Mesenchymal stem cell (in vitro differentiated cells and primary cell): ENCODE measurements around the gene RASSF10.

Experiments
- DNase-seq: peaks from one replicate; pipeline ENCODE4 v3.0.0-alpha.2; 2013
- H2AFZ ChIP-seq: one replicate; pipeline ENCODE4 v1.6.1; 2013; ENCODE audit warnings: low read depth, mild to moderate bottlenecking, control low read depth, inconsistent platforms, low read length, moderate library complexity
- H2AK5ac ChIP-seq: 2 replicates; pipeline ENCODE4 v1.6.1; 2013; ENCODE audit warnings: low read length, moderate library complexity, mild to moderate bottlenecking, inconsistent platforms; ENCODE audit not compliant: severe bottlenecking
- H2BK120ac ChIP-seq: one replicate; pipeline ENCODE4 v1.6.1; 2013; ENCODE audit warnings: low read depth, mild to moderate bottlenecking, inconsistent platforms, low read length, moderate library complexity
- H2BK12ac ChIP-seq, 2 experiments: one replicate each; pipeline ENCODE4 v1.6.1; 2013; ENCODE audit warnings: inconsistent platforms in 2 of 2, low read length in 2 of 2, mild to moderate bottlenecking in 2 of 2, moderate library complexity in 2 of 2, control low read depth in 1 of 2
- H2BK15ac ChIP-seq: one replicate; pipeline ENCODE4 v1.6.1; 2013; ENCODE audit warnings: mild to moderate bottlenecking, low read depth, inconsistent platforms; ENCODE audit not compliant: poor library complexity, severe bottlenecking
- H2BK5ac ChIP-seq: 2 replicates; pipeline ENCODE4 v1.6.1; 2013; ENCODE audit warnings: low read depth, mild to moderate bottlenecking, low read length, control low read depth, inconsistent platforms; ENCODE audit not compliant: poor library complexity, severe bottlenecking
- H3K14ac ChIP-seq, 2 experiments: one replicate each; pipeline ENCODE4 v1.6.1; 2013; ENCODE audit warnings: inconsistent platforms in 2 of 2, low read length in 2 of 2, control low read depth in 1 of 2, mild to moderate bottlenecking in 1 of 2, moderate library complexity in 1 of 2
- H3K18ac ChIP-seq, 2 experiments: one replicate each; pipeline ENCODE4 v1.6.1; 2013; ENCODE audit warnings: inconsistent platforms in 2 of 2, low read length in 2 of 2, control low read depth in 1 of 2, low read depth in 1 of 2, mild to moderate bottlenecking in 1 of 2
- H3K23ac ChIP-seq, 2 experiments: one replicate each; pipeline ENCODE4 v1.6.1; 2013; ENCODE audit warnings: inconsistent platforms in 2 of 2, low read length in 2 of 2, mild to moderate bottlenecking in 2 of 2, moderate library complexity in 2 of 2, control low read depth in 1 of 2
- H3K27ac ChIP-seq: 2 replicates; pipeline ENCODE4 v1.5.1; 2013; ENCODE audit warnings: mild to moderate bottlenecking, moderate library complexity, low read length, control low read depth, inconsistent platforms; ENCODE audit not compliant: poor library complexity, severe bottlenecking
- H3K27me3 ChIP-seq, 2 experiments: 2 replicates each; pipeline versions ENCODE4 v1.6.1 to v1.7.0; 2013; ENCODE audit warnings: low read length in 2 of 2, mild to moderate bottlenecking in 2 of 2, moderate library complexity in 2 of 2, control low read depth in 1 of 2, inconsistent platforms in 1 of 2; ENCODE audit not compliant: control insufficient read depth in 1 of 2, insufficient read depth in 1 of 2
- H3K36me3 ChIP-seq, 2 experiments: 2 replicates each; pipeline versions ENCODE4 v1.6.1 to v1.7.0; 2013; ENCODE audit warnings: low read length in 2 of 2, control low read depth in 1 of 2, inconsistent platforms in 1 of 2, low read depth in 1 of 2, mild to moderate bottlenecking in 1 of 2; ENCODE audit not compliant: insufficient read depth in 2 of 2, control insufficient read depth in 1 of 2
- H3K4ac ChIP-seq, 2 experiments: one replicate each; pipeline ENCODE4 v1.6.1; 2013; ENCODE audit warnings: inconsistent platforms in 2 of 2, low read length in 2 of 2, mild to moderate bottlenecking in 2 of 2, moderate library complexity in 2 of 2, control low read depth in 1 of 2, low read depth in 1 of 2
- H3K4me1 ChIP-seq: 2 replicates; pipeline ENCODE4 v1.6.1; 2013; ENCODE audit warnings: low read depth, low read length, control low read depth; ENCODE audit not compliant: control insufficient read depth, insufficient read depth
- H3K4me2 ChIP-seq: 2 replicates; pipeline ENCODE4 v1.6.1; 2013; ENCODE audit warnings: low read length, mild to moderate bottlenecking, inconsistent platforms; ENCODE audit not compliant: poor library complexity, severe bottlenecking
- H3K4me3 ChIP-seq, 2 experiments: 2 replicates each; pipeline versions ENCODE4 v1.5.1 to v1.7.0; 2013; ENCODE audit warnings: low read length in 2 of 2, mild to moderate bottlenecking in 2 of 2, control low read depth in 1 of 2, low read depth in 1 of 2; ENCODE audit not compliant: insufficient read depth in 1 of 2
- H3K79me1 ChIP-seq: replicated peaks from 2 replicates; pipeline ENCODE4 v1.6.1; 2013; ENCODE audit warnings: mild to moderate bottlenecking, control low read depth, low read length, inconsistent platforms; ENCODE audit not compliant: poor library complexity, severe bottlenecking
- H3K9ac ChIP-seq: 2 replicates; pipeline ENCODE4 v1.7.0; 2013; ENCODE audit warnings: mild to moderate bottlenecking, low read length, moderate library complexity
- H3K9me3 ChIP-seq: 2 replicates; pipeline ENCODE4 v1.7.0; 2013; ENCODE audit warnings: mild to moderate bottlenecking, low read length; ENCODE audit not compliant: control insufficient read depth
- H4K8ac ChIP-seq: one replicate; pipeline ENCODE4 v1.6.1; 2013; ENCODE audit warnings: inconsistent platforms, mild to moderate bottlenecking, low read length, moderate library complexity
- H4K91ac ChIP-seq: one replicate; pipeline ENCODE4 v1.6.1; 2013; ENCODE audit warnings: mild to moderate bottlenecking, low read length, inconsistent platforms
- WGBS: methylation state at CpG from one replicate; pipeline ENCODE4 v1.1.7; 2013; ENCODE audit warnings: mixed read lengths; 5-methylcytosine and 5-hydroxymethylcytosine counted together

Gene RASSF10

GRCh38 chr11:13019313-13019712 lies 10.2 kb downstream of the RASSF10 start:
- Histone ChIP-seq H4K91ac (no peak overlapping the region), H3K27ac (no peak overlapping the region), H3K14ac (no peak overlapping the region), H3K4me3 (no peak overlapping the region), H3K36me3 (peaks cover 0 to 3% of the 10 kb centered on the region in 2 experiments), H3K18ac (no peak overlapping the region), H3K4me2 (no peak overlapping the region), H2BK120ac (no peak overlapping the region), H2BK15ac (no peak overlapping the region), H3K9ac (no peak overlapping the region), H2BK5ac (no peak overlapping the region), H2BK12ac (no peak overlapping the region), H2AFZ (no peak overlapping the region), H3K79me1 (no peaks in the 10 kb centered on the region), H3K9me3 (no peaks in the 10 kb centered on the region), H3K23ac (no peak overlapping the region), H3K4me1 (no peaks in the 10 kb centered on the region), H2AK5ac (no peak overlapping the region), H3K27me3 (peaks cover 0 to 46% of the 10 kb centered on the region in 2 experiments), H3K4ac (no peak overlapping the region), H4K8ac (no peak overlapping the region)
- WGBS = 86% methylated on average over 1 of the region's 4 CpGs
- DNase-seq = no peak

GRCh38 chr11:13023423-13023822 lies 14.3 kb downstream of the RASSF10 start:
- Histone ChIP-seq H2BK120ac (no peak overlapping the region), H2BK5ac (no peak overlapping the region), H2BK15ac (no peak overlapping the region), H3K9ac (no peak overlapping the region), H3K4me1 (peaks cover 2% of the 10 kb centered on the region), H3K9me3 (no peaks in the 10 kb centered on the region), H3K36me3 (no peaks in the 10 kb centered on the region), H3K23ac (no peak overlapping the region), H2AK5ac (no peak overlapping the region), H2AFZ (no peak overlapping the region), H3K4me3 (no peak overlapping the region), H3K79me1 (no peaks in the 10 kb centered on the region), H3K27ac (no peak overlapping the region), H3K14ac (no peak overlapping the region), H4K8ac (no peak overlapping the region), H3K4me2 (no peak overlapping the region), H3K27me3 (peaks cover 0 to 35% of the 10 kb centered on the region in 2 experiments), H3K18ac (no peak overlapping the region), H3K4ac (no peak overlapping the region), H2BK12ac (no peak overlapping the region), H4K91ac (no peak overlapping the region)
- DNase-seq = no peak
- 81% methylated on average over 4 of the region's 5 CpGs for WGBS

DNA sequence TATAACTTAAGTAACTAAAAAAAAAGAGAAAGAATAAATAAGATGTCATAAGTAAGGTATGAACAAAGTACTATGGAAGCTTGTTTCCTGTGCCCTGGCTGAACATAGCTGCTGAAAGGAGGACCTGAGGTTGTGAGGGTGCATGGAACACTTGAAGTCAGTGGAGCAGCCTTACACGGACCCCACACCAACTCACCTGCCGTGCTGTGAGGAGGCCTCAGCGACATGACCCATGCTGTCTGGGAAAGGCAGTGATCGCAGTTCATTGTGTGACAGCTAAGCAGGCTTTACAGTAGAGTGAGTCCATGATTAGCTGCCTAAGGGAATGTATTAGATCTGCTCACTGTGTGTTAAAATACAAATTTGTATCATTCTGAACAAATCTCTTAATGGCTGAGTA lies 17.6 kb downstream of the RASSF10 start:
- WGBS = 90% methylated on average over 4 of the region's 4 CpGs
- no peak overlapping the region for H4K91ac ChIP-seq

DNA sequence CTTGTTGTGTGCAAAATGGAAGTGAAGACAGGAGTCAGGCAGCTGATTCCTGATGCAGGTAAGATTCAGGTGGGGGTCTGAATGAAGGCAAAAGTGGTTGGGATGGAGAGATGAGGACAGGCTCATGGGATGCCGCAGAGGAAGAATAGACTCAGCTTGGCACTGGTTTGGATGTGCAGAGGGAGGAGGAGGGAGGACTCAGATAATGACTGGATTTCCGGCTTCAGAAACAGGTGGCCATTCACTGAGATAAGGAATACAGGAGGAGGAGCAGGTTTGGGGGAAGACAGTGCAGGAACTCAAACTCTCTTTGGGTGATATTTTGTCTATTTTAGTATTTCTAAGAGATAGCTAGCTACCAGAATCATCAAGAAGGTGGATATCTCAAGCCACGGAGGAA lies 19.2 kb downstream of the RASSF10 start:
- 83% methylated on average over 3 of the region's 3 CpGs for WGBS
- Histone ChIP-seq H4K91ac (no peak overlapping the region), H3K79me1 (no peaks in the 10 kb centered on the region), H3K14ac (no peak overlapping the region), H3K27me3 (peaks cover 0 to 62% of the 10 kb centered on the region in 2 experiments), H2BK120ac (no peak overlapping the region), H3K27ac (no peak overlapping the region), H4K8ac (no peak overlapping the region), H2BK5ac (no peak overlapping the region), H3K4me2 (no peak overlapping the region), H2BK15ac (no peak overlapping the region), H3K9me3 (no peaks in the 10 kb centered on the region), H3K23ac (no peak overlapping the region), H3K9ac (no peak overlapping the region), H3K4me3 (no peak overlapping the region), H2BK12ac (no peak overlapping the region), H3K4me1 (peaks cover 2% of the 10 kb centered on the region), H3K18ac (no peak overlapping the region), H3K4ac (no peak overlapping the region), H2AK5ac (no peak overlapping the region), H2AFZ (no peak overlapping the region), H3K36me3 (no peaks in the 10 kb centered on the region)
- no peak for DNase-seq

More for the DNA sequence above, 17.6 kb downstream of the RASSF10 start:
- Histone ChIP-seq H2BK5ac (no peak overlapping the region), H2AK5ac (no peak overlapping the region), H2BK12ac (no peak overlapping the region), H3K9me3 (no peaks in the 10 kb centered on the region), H3K4me2 (no peak overlapping the region), H3K4me1 (peaks cover 2% of the 10 kb centered on the region), H3K14ac (no peak overlapping the region), H3K9ac (no peak overlapping the region), H2AFZ (no peak overlapping the region), H3K4ac (no peak overlapping the region), H3K4me3 (no peak overlapping the region), H2BK120ac (no peak overlapping the region), H2BK15ac (no peak overlapping the region), H3K27me3 (peaks cover 0 to 66% of the 10 kb centered on the region in 2 experiments), H3K36me3 (no peaks in the 10 kb centered on the region), H3K23ac (no peak overlapping the region), H3K79me1 (no peaks in the 10 kb centered on the region), H4K8ac (no peak overlapping the region), H3K18ac (no peak overlapping the region), H3K27ac (no peak overlapping the region)
- no peak for DNase-seq
